H1 (cell line): Measurements from ENCODE around the gene CLTCL1. TPM values are rescaled to one million over a fixed set of nuclear protein-coding genes. Genes with fewer than 3 reads are reported as not detected.

Experiments
- E2F6 ChIP-seq: IDR thresholded peaks from 2 replicates; pipeline ENCODE4 v1.6.1; 2012; ENCODE audit warnings: inconsistent platforms
- SIRT6 ChIP-seq: IDR thresholded peaks from one replicate; pipeline ENCODE4 v1.7.1; 2012; ENCODE audit warnings: low read length, inconsistent platforms
- polyA plus RNA-seq, 7 experiments: library from polyadenylated mRNA; depleted of rRNA in 3 of 7; stranded (reverse) in 5 of 7; unstranded in 2 of 7; fragments of >200 nt in 5 of 7; fragments of 200-250 nt in 2 of 7; gene quantifications; 1 replicate in 5 of 7; 2 replicates in 1 of 7; 4 replicates in 1 of 7; pipeline versions ENCODE4 v1.2.1 to v1.2.3, GENCODE V29; 2011 to 2013; ENCODE audit warnings: missing spikeins in 2 of 7, mixed read lengths in 2 of 7
- total RNA-seq: library from RNA; stranded (reverse); fragmentation: NEBNext Ultra II Directional; extraction: Animal tissue kit (Norgen Biotek cat#: 25700); gene quantifications from 2 replicates; pipeline ENCODE4 v1.2.1, GENCODE V29; 2021

The CLTCL1 gene
- total and polyA plus RNA-seq, 2 of the 8 experiments (the other 6 are each of a cell fraction or from before 2014, with no cell fraction given) = 12.4 to 17.0 TPM

GRCh38 chr22:19196841-19197612, 94.5 kb downstream of the CLTCL1 start (continued):
- no peak for TF ChIP-seq E2F6
- TF ChIP-seq SIRT6 = no peak
- TF ChIP-seq, all 59 proteins: peak for 0
